ENCODE measurements around the gene TAMALIN. TPM values are rescaled to one million over a fixed set of nuclear protein-coding genes. Genes with fewer than 3 reads are reported as not detected.

Gene TAMALIN
- total and polyA plus RNA-seq, 2 experiments from 2014 or later, result 0.34 to 3.0 TPM

GRCh38 chr12:51994539-51994820 is 12.3 kb upstream of the TAMALIN start:
- H4K20me1 ChIP-seq (replicated peaks; ENCODE audit: insufficient read depth), result no peaks in the 10 kb centered on the region; the same call in 1 of the 2 replicates
- no peaks in the 10 kb centered on the region for H3K4me1 ChIP-seq (ENCODE audit: insufficient read depth)
- H3K4me2 ChIP-seq, result no peak overlapping the region
- ATAC-seq (no peak), DNase-seq (ENCODE audit: low spot score) (no peak)
- H2AFZ ChIP-seq, result no peak overlapping the region
- TF ChIP-seq NANOG (IDR thresholded peaks at IDR 0.05; ENCODE audit: borderline replicate concordance) (no peak), POLR2AphosphoS5 (IDR thresholded peaks at IDR 0.05; ENCODE audit: low read depth) (no peak), JUNB (IDR thresholded peaks at IDR 0.05; ENCODE audit: unreplicated experiment) (no peak), EZH2phosphoT487 (IDR thresholded peaks at IDR 0.05; ENCODE audit: unreplicated experiment) (no peak), ZNF331 (CRISPR knock-in tag; IDR thresholded peaks at IDR 0.05; ENCODE audit: low read depth) (no peak), ZNF114 (CRISPR knock-in tag; IDR thresholded peaks at IDR 0.05) (no peak), CTCF (conservative IDR thresholded peaks at IDR 0.05; ENCODE audit: low read depth in 2 of 2) (no peak), STAT1 (IDR thresholded peaks at IDR 0.05; ENCODE audit: unreplicated experiment) (no peak), ETS1 (IDR thresholded peaks at IDR 0.05) (no peak), ZNF462 (CRISPR knock-in tag; IDR thresholded peaks at IDR 0.05) (no peak), CREB1 (CRISPR knock-in tag; IDR thresholded peaks at IDR 0.05; ENCODE audit: low read depth) (no peak), REST (IDR thresholded peaks at IDR 0.05; ENCODE audit: unreplicated experiment) (no peak), EZH2 (IDR thresholded peaks at IDR 0.05; ENCODE audit: low read depth, unreplicated experiment) (no peak)
- Mint-ChIP-seq H3K4me1 (peaks cover 10% of the 10 kb centered on the region), H3K4me3 (no peak overlapping the region), H3K27me3 (ENCODE audit: insufficient read depth, low read depth, poor library complexity) (peaks cover 9% of the 10 kb centered on the region), H3K27ac (no peak overlapping the region), H3K36me3 (ENCODE audit: low read depth) (peaks cover 25% of the 10 kb centered on the region), H3K9me3 (no peaks in the 10 kb centered on the region)
- no peaks in the 10 kb centered on the region for H3K9me2 ChIP-seq (ENCODE audit: insufficient read depth)
- H3K27ac ChIP-seq (ENCODE audit: low read depth), result no peak overlapping the region
- no peaks in the 10 kb centered on the region for H3K79me2 ChIP-seq (replicated peaks; ENCODE audit: insufficient read depth)
- H3K4me3 ChIP-seq, result no peak overlapping the region
- no peaks in the 10 kb centered on the region for H3K27me3 ChIP-seq (ENCODE audit: insufficient read depth)
- H3F3A ChIP-seq (replicated peaks; ENCODE audit: low read depth), result no peaks in the 10 kb centered on the region
- H3K36me3 ChIP-seq (ENCODE audit: insufficient read depth), result 0 out of 2 replicates have a peak, but pooled peaks cover 6% of the 10 kb centered on the region
